Endothelial cell of umbilical vein (primary cell): ENCODE results near the gene CDH11. TPM values are rescaled to one million over a fixed set of nuclear protein-coding genes. Genes with fewer than 3 reads are reported as not detected.

ENCODE experiments used
- BruUV-seq: library from RNA; stranded (reverse); fragments of 400-500 nt; replicated peaks from 2 replicates; lab custom pipeline; 2021; lab: Mats Ljungman, UMichigan
- CTCF ChIA-PET: fragments of 300-600, 350-600 bp; sonication (Branson Sonifier 250); formaldehyde crosslinking; loops from one replicate; lab custom pipeline; 2021; ENCODE audit warnings: antibody characterized with exemption, inconsistent platforms; lab: Charles Lee
- POLR2A ChIA-PET: fragments of 300-600, 350-600 bp; sonication (Branson Sonifier 250); formaldehyde crosslinking; loops from one replicate; lab custom pipeline; 2021; ENCODE audit warnings: antibody characterized with exemption, inconsistent platforms; lab: Charles Lee
- DNase-seq: peaks from one replicate; pipeline ENCODE4 v3.0.0-alpha.2; 2011; ENCODE audit warnings: low read depth, low spot score
- FAIRE-seq: peaks from 2 replicates; lab custom pipeline; 2011; peaks lifted over from hg19 to GRCh38; lab: Jason Lieb, UNC
- H2AFZ ChIP-seq: 2 replicates; pipeline ENCODE4 v1.6.0; 2012; ENCODE audit warnings: low read depth, low read length, control low read depth, inconsistent platforms
- H3K27ac ChIP-seq: 2 replicates; pipeline ENCODE4 v1.5.1; 2011; ENCODE audit warnings: low read depth, mild to moderate bottlenecking, control low read depth, low read length, moderate library complexity; ENCODE audit not compliant: insufficient read depth
- H3K27me3 ChIP-seq, 2 experiments: 2 replicates each; pipeline versions ENCODE4 v1.6.0 to v1.6.1; 2011; ENCODE audit warnings: low read length in 2 of 2, mixed read lengths in 1 of 2; ENCODE audit not compliant: control insufficient read depth in 2 of 2, insufficient read depth in 2 of 2
- H3K36me3 ChIP-seq, 2 experiments: 2 replicates in 1 of 2; 3 replicates in 1 of 2; pipeline ENCODE4 v1.5.1; 2011; ENCODE audit warnings: low read length in 2 of 2, mild to moderate bottlenecking in 1 of 2, moderate library complexity in 1 of 2; ENCODE audit not compliant: control insufficient read depth in 2 of 2, insufficient read depth in 2 of 2; ENCODE audit errors: extremely low read depth in 1 of 2
- H3K4me1 ChIP-seq: 3 replicates; pipeline ENCODE4 v1.5.1; 2011; ENCODE audit warnings: mild to moderate bottlenecking, low read length; ENCODE audit not compliant: control insufficient read depth, insufficient read depth; ENCODE audit errors: extremely low read depth
- H3K4me2 ChIP-seq: 2 replicates; pipeline ENCODE4 v1.6.1; 2011; ENCODE audit warnings: low read length, control low read depth, mixed read lengths; ENCODE audit not compliant: insufficient read depth
- H3K4me3 ChIP-seq, 3 experiments: fragments of 200-600 bp in 1 of 3; sonication (generic), shearing (Covaris generic) in 1 of 3; replicated peaks in 1 of 3; 2 replicates each; pipeline ENCODE4 v1.5.1; 2011 to 2016; ENCODE audit warnings: control low read depth in 3 of 3, low read length in 3 of 3, mild to moderate bottlenecking in 2 of 3, inconsistent platforms in 1 of 3, low read depth in 1 of 3, moderate library complexity in 1 of 3; ENCODE audit not compliant: insufficient read depth in 1 of 3
- H3K79me2 ChIP-seq: 2 replicates; pipeline ENCODE4 v1.6.0; 2012; ENCODE audit warnings: low read length, inconsistent platforms; ENCODE audit not compliant: control insufficient read depth, insufficient read depth
- H3K9ac ChIP-seq: replicated peaks from 2 replicates; pipeline ENCODE3; 2011; ENCODE audit warnings: low read length, control low read depth; ENCODE audit not compliant: insufficient read depth; ENCODE audit errors: extremely low read depth
- H3K9me1 ChIP-seq: replicated peaks from 3 replicates; pipeline ENCODE4 v1.6.0; 2011; ENCODE audit warnings: mild to moderate bottlenecking, low read length; ENCODE audit not compliant: control insufficient read depth, insufficient read depth; ENCODE audit errors: extremely low read depth
- H3K9me3 ChIP-seq: replicated peaks from 2 replicates; pipeline ENCODE4 v1.5.1; 2012; ENCODE audit warnings: low read length, inconsistent platforms; ENCODE audit not compliant: control insufficient read depth, insufficient read depth
- H4K20me1 ChIP-seq: replicated peaks from 2 replicates; pipeline ENCODE3; 2011; ENCODE audit warnings: mild to moderate bottlenecking, low read length; ENCODE audit not compliant: control insufficient read depth, insufficient read depth; ENCODE audit errors: extremely low read depth
- EZH2 ChIP-seq: IDR thresholded peaks from 2 replicates; pipeline ENCODE4 v1.6.1; 2012; ENCODE audit warnings: borderline replicate concordance, low read depth, mild to moderate bottlenecking, moderate library complexity, low read length, inconsistent platforms; ENCODE audit not compliant: severe bottlenecking
- FOS ChIP-seq: IDR thresholded peaks from 2 replicates; pipeline ENCODE4 v1.6.1; 2011; ENCODE audit warnings: mild to moderate bottlenecking, low read length, moderate library complexity, borderline replicate concordance; ENCODE audit not compliant: insufficient read depth
- GATA2 ChIP-seq: IDR thresholded peaks from 2 replicates; pipeline ENCODE4 v1.7.0; 2011; ENCODE audit warnings: low read depth, mild to moderate bottlenecking, moderate library complexity, mixed read lengths, low read length; ENCODE audit not compliant: insufficient read length, insufficient read depth
- JUN ChIP-seq: IDR thresholded peaks from 2 replicates; pipeline ENCODE4 v1.6.1; 2011; ENCODE audit warnings: borderline replicate concordance, low read depth; ENCODE audit not compliant: insufficient read length, insufficient read depth
- MYC ChIP-seq: IDR thresholded peaks from one replicate; pipeline ENCODE4 v1.6.1; 2011; ENCODE audit warnings: mild to moderate bottlenecking, low read depth, low read length
- POLR2A ChIP-seq: IDR thresholded peaks from 2 replicates; pipeline ENCODE4 v1.6.1; 2012; ENCODE audit warnings: low read depth, mild to moderate bottlenecking, control low read depth, low read length
- POLR2AphosphoS5 ChIP-seq: IDR thresholded peaks from 2 replicates; pipeline ENCODE4 v1.6.1; 2012; ENCODE audit warnings: low read depth, mild to moderate bottlenecking, control low read depth, low read length, moderate library complexity; ENCODE audit not compliant: insufficient read depth
- dilution Hi-C: fragments of 300-500 bp; cut with MboI; formaldehyde crosslinking; loops from one replicate; pipeline ENCODE4 v1.15.0; 2019; ENCODE audit warnings: low sequenced_read_pairs; ENCODE audit not compliant: extremely low pct_ligation_motif_present
- intact Hi-C: fragments of 100-400 bp; cut with micrococcal nuclease; formaldehyde crosslinking; loops from one replicate; pipeline ENCODE4 v1.10.0; 2022
- polyA plus RNA-seq, 4 experiments: library from polyadenylated mRNA; depleted of rRNA in 3 of 4; stranded (reverse) in 3 of 4; unstranded in 1 of 4; fragments of >200 nt; gene quantifications; 2 replicates each; pipeline versions ENCODE4 v1.2.1 to v1.2.3, GENCODE V29; 2011 to 2012; ENCODE audit warnings: missing spikeins in 1 of 4
- total RNA-seq: library from RNA; stranded (reverse); gene quantifications from 2 replicates; pipeline ENCODE4 v1.2.3, GENCODE V29; 2021
- TF ChIP-seq, protein P1 (sequence below), 2 donors: IDR thresholded peaks; 1 replicate in 1 of 2; 2 replicates in 1 of 2; pipeline ENCODE4 v1.5.1; 2011; ENCODE audit warnings: low read length in 2 of 2, mild to moderate bottlenecking in 2 of 2, moderate library complexity in 2 of 2, control low read depth in 1 of 2, inconsistent platforms in 1 of 2, low read depth in 1 of 2; ENCODE audit not compliant: insufficient read depth in 1 of 2; ENCODE audit errors: extremely low read depth in 1 of 2
- TF ChIP-seq, protein P2 (sequence below): IDR thresholded peaks from 2 replicates; pipeline ENCODE4 v1.6.1; 2011; ENCODE audit not compliant: insufficient read depth, insufficient read length

CDH11 gene
- total and polyA plus RNA-seq, 2 donors (not counting 3 experiments of a cell fraction or from before 2014, with no cell fraction given): 30.4 to 32.7 TPM

DNA sequence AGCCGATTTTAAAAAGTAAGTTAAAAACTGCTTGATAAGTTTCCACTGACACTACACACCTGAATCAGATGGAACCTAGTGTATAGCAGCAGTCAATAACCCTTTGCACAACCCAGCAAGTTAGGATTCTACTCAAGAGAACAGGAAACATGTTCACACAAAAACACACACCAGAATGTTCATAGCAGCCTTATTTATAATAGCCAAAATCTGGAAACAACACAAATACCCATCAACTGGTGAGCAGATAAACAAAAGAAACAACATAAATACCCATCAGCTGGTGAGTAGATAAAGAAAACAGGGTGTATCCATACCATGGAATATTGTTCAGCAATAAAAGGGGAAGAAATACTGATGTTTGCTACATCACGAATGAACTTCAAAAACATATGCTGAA is 2.7 kb upstream of the CDH11 start:
- Histone ChIP-seq H3K27me3 (no peaks in the 10 kb centered on the region), H3K4me3 (no peak overlapping the region), H3K9me1 (no peaks in the 10 kb centered on the region), H3K9me3 (no peaks in the 10 kb centered on the region), H3K36me3 (no peaks in the 10 kb centered on the region), H3K4me2 (no peak overlapping the region), H3K79me2 (peaks cover 7% of the 10 kb centered on the region), H3K9ac (no peak overlapping the region), H2AFZ (no peak overlapping the region), H4K20me1 (no peaks in the 10 kb centered on the region), H3K4me1 (peaks cover 17% of the 10 kb centered on the region), H3K27ac (no peak overlapping the region)
- ChIA-PET POLR2A (no interaction called here), CTCF (no interaction called here)
- intact Hi-C loops: loop anchor here (5.0 kb wide), 1 partner anchor 162 kb away; no protein-coding TSS in a partner anchor
- TF ChIP-seq, protein P1, sequence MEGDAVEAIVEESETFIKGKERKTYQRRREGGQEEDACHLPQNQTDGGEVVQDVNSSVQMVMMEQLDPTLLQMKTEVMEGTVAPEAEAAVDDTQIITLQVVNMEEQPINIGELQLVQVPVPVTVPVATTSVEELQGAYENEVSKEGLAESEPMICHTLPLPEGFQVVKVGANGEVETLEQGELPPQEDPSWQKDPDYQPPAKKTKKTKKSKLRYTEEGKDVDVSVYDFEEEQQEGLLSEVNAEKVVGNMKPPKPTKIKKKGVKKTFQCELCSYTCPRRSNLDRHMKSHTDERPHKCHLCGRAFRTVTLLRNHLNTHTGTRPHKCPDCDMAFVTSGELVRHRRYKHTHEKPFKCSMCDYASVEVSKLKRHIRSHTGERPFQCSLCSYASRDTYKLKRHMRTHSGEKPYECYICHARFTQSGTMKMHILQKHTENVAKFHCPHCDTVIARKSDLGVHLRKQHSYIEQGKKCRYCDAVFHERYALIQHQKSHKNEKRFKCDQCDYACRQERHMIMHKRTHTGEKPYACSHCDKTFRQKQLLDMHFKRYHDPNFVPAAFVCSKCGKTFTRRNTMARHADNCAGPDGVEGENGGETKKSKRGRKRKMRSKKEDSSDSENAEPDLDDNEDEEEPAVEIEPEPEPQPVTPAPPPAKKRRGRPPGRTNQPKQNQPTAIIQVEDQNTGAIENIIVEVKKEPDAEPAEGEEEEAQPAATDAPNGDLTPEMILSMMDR (IDR thresholded peaks at IDR 0.05; ENCODE audit: extremely low read depth in 1 of 2, insufficient read depth in 1 of 2, low read depth in 1 of 2, low read length in 2 of 2): no peak
- TF ChIP-seq POLR2A (no peak), POLR2AphosphoS5 (no peak), GATA2 (no peak), MYC (no peak), EZH2 (no peak), FOS (no peak), JUN (no peak)
- TF ChIP-seq, protein P2, sequence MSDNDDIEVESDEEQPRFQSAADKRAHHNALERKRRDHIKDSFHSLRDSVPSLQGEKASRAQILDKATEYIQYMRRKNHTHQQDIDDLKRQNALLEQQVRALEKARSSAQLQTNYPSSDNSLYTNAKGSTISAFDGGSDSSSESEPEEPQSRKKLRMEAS: no peak
- BruUV-seq: no TSS peak
- FAIRE-seq (peak; percentile 46), DNase-seq (no peak)
- dilution Hi-C loops: no loop called here
